DND-41 (cell line): Measurements from ENCODE around the gene SPECC1.

Source experiments
- ATAC-seq: fragments of 200-7000 bp; cut with Tn5 transposase; 3 replicates; pipeline ENCODE4 v1.9.1; 2021; ENCODE audit warnings: low read depth; ENCODE audit not compliant: insufficient read depth
- DNase-seq: peaks from one replicate; pipeline ENCODE4 v3.0.0-alpha.2; 2020
- H2AFZ ChIP-seq: 2 replicates; pipeline ENCODE4 v1.6.0; 2012; ENCODE audit warnings: low read depth, low read length
- H3K27ac ChIP-seq: 2 replicates; pipeline ENCODE4 v1.5.1; 2012; ENCODE audit warnings: low read length, inconsistent platforms
- H3K27me3 ChIP-seq: fragments of 200-600 bp; sonication (generic); 2 replicates; pipeline ENCODE4 v1.6.0; 2012; ENCODE audit warnings: low read length, mild to moderate bottlenecking, inconsistent platforms; ENCODE audit not compliant: insufficient read depth, poor library complexity
- H3K36me3 ChIP-seq: 2 replicates; pipeline ENCODE4 v1.5.1; 2012; ENCODE audit warnings: low read length, inconsistent platforms; ENCODE audit not compliant: insufficient read depth
- H3K4me1 ChIP-seq: 2 replicates; pipeline ENCODE4 v1.5.1; 2012; ENCODE audit warnings: mild to moderate bottlenecking, low read length; ENCODE audit not compliant: insufficient read depth
- H3K4me2 ChIP-seq: 2 replicates; pipeline ENCODE4 v1.6.0; 2012; ENCODE audit warnings: mild to moderate bottlenecking, moderate library complexity, low read length, inconsistent platforms; ENCODE audit not compliant: insufficient read depth
- H3K4me3 ChIP-seq, 2 experiments: fragments of 200-600 bp in 1 of 2; shearing (Covaris generic) in 1 of 2; 2 replicates each; pipeline ENCODE4 v1.5.1; 2012 to 2016; ENCODE audit warnings: inconsistent platforms in 2 of 2, low read length in 2 of 2, mild to moderate bottlenecking in 2 of 2, low read depth in 1 of 2, moderate library complexity in 1 of 2
- H3K79me2 ChIP-seq: 2 replicates; pipeline ENCODE4 v1.6.0; 2012; ENCODE audit warnings: low read length, inconsistent platforms; ENCODE audit not compliant: insufficient read depth
- H3K9ac ChIP-seq: 2 replicates; pipeline ENCODE4 v1.6.0; 2012; ENCODE audit warnings: low read depth, mild to moderate bottlenecking, inconsistent platforms, low read length, moderate library complexity
- H3K9me3 ChIP-seq: 2 replicates; pipeline ENCODE4 v1.5.1; 2012; ENCODE audit warnings: low read length, moderate library complexity, mild to moderate bottlenecking, inconsistent platforms; ENCODE audit not compliant: insufficient read depth, severe bottlenecking
- H4K20me1 ChIP-seq: 2 replicates; pipeline ENCODE4 v1.6.0; 2012; ENCODE audit warnings: low read length; ENCODE audit not compliant: insufficient read depth
- CTCF ChIP-seq: IDR thresholded peaks from 2 replicates; pipeline ENCODE4 v1.5.1; 2012; ENCODE audit warnings: borderline replicate concordance, low read length, moderate library complexity, mild to moderate bottlenecking; ENCODE audit not compliant: poor library complexity, severe bottlenecking; ENCODE audit errors: extremely low read depth
- EZH2 ChIP-seq: IDR thresholded peaks from 3 replicates; pipeline ENCODE4 v1.6.1; 2012; ENCODE audit warnings: borderline replicate concordance, low read depth, mild to moderate bottlenecking, moderate library complexity, low read length, inconsistent platforms; ENCODE audit not compliant: severe bottlenecking

SPECC1 gene

GRCh38 chr17:20171741-20172365 lies 162.7 kb downstream of the SPECC1 start:
- Histone ChIP-seq H4K20me1 (0 out of 2 replicates have a peak, but pooled peaks cover 2% of the 10 kb centered on the region), H3K36me3 (no peaks in the 10 kb centered on the region), H3K27me3 (peaks cover 13% of the 10 kb centered on the region), H3K9ac (no peak overlapping the region), H3K27ac (no peak overlapping the region), H3K4me3 (no peak overlapping the region), H2AFZ (no peak overlapping the region), H3K4me1 (no peaks in the 10 kb centered on the region), H3K79me2 (no peaks in the 10 kb centered on the region), H3K4me2 (no peak overlapping the region), H3K9me3 (no peaks in the 10 kb centered on the region)
- TF ChIP-seq EZH2 (no peak), CTCF (no peak)
- no peak for DNase-seq
- ATAC-seq = no peak

- no peak overlapping the region for H3K4me2 ChIP-seq
- DNase-seq (no peak), ATAC-seq (no peak)
- H3K27me3 ChIP-seq = peaks cover 13% of the 10 kb centered on the region
- H3K9me3 ChIP-seq = no peaks in the 10 kb centered on the region
- no peak overlapping the region for H3K9ac ChIP-seq
- H3K4me3 ChIP-seq = no peak overlapping the region
- no peak overlapping the region for H2AFZ ChIP-seq
- TF ChIP-seq CTCF = no peak
- no peak for TF ChIP-seq EZH2
- H4K20me1 ChIP-seq = 0 out of 2 replicates have a peak, but pooled peaks cover 2% of the 10 kb centered on the region
- H3K4me1 ChIP-seq = no peaks in the 10 kb centered on the region
- no peaks in the 10 kb centered on the region for H3K79me2 ChIP-seq
- no peaks in the 10 kb centered on the region for H3K36me3 ChIP-seq
- H3K27ac ChIP-seq = no peak overlapping the region
These were observed 163.2 kb downstream of the SPECC1 start for GRCh38 chr17:20172376-20172775.

DNA sequence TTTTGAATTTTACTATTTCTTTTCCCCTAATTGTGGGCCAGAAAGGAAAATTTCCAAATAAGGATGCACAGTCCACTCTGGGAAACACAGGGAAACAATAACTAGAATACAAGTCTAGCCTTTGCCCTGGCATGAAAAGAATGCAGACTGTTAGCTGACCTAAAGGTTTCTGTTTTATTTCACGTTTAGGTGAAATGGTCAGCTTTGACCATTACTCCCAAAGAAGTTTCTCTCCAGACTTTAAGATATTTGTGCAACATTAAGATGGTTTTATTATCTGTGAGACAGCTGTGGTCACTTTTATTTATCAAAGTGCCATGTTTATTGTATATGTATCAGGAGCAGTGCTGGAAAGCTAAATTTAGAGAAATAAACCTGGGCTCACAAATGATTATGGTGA lies 163.9 kb downstream of the SPECC1 start:
- no peak overlapping the region for H3K9ac ChIP-seq

More for the DNA sequence above, 163.9 kb downstream of the SPECC1 start:
- H3K4me1 ChIP-seq = no peaks in the 10 kb centered on the region
- no peak overlapping the region for H3K4me3 ChIP-seq
- H3K27ac ChIP-seq = no peak overlapping the region
- H3K27me3 ChIP-seq = peaks cover 13% of the 10 kb centered on the region
- no peaks in the 10 kb centered on the region for H3K36me3 ChIP-seq
- TF ChIP-seq CTCF (no peak), EZH2 (no peak)
- H3K79me2 ChIP-seq = no peaks in the 10 kb centered on the region
- H2AFZ ChIP-seq = no peak overlapping the region
- no peaks in the 10 kb centered on the region for H3K9me3 ChIP-seq
- H3K4me2 ChIP-seq = no peak overlapping the region
- DNase-seq (no peak), ATAC-seq (no peak)
- 0 out of 2 replicates have a peak, but pooled peaks cover 2% of the 10 kb centered on the region for H4K20me1 ChIP-seq
